GM23248 (cell line): ENCODE results near the gene ARPC2. TPM values are rescaled to one million over a fixed set of nuclear protein-coding genes. Genes with fewer than 3 reads are reported as not detected.

Experiments
- DNase-seq: peaks from one replicate; pipeline ENCODE4 v3.0.0-alpha.2; 2015
- H2AFZ ChIP-seq: fragments of 200-600 bp; sonication (generic); 2 replicates; pipeline ENCODE4 v1.6.1; 2016; ENCODE audit warnings: antibody characterized with exemption
- H3F3A ChIP-seq: fragments of 200-600 bp; sonication (generic); 2 replicates; pipeline ENCODE4 v1.6.1; 2016; ENCODE audit warnings: mild to moderate bottlenecking, antibody characterized with exemption, mixed run types; ENCODE audit not compliant: insufficient read depth
- H3K27ac ChIP-seq: fragments of 200-600 bp; sonication (generic); 2 replicates; pipeline ENCODE4 v1.5.1; 2016; ENCODE audit warnings: mild to moderate bottlenecking
- H3K27me3 ChIP-seq: fragments of 200-600 bp; sonication (generic); replicated peaks from 2 replicates; pipeline ENCODE4 v1.6.1; 2016; ENCODE audit warnings: mild to moderate bottlenecking; ENCODE audit not compliant: insufficient read depth
- H3K36me3 ChIP-seq: fragments of 200-600 bp; sonication (generic); 2 replicates; pipeline ENCODE4 v1.6.1; 2016; ENCODE audit warnings: low read depth, mild to moderate bottlenecking
- H3K4me1 ChIP-seq: fragments of 200-600 bp; sonication (generic); 2 replicates; pipeline ENCODE4 v1.6.1; 2016; ENCODE audit warnings: mild to moderate bottlenecking; ENCODE audit not compliant: insufficient read depth
- H3K4me2 ChIP-seq: fragments of 200-600 bp; sonication (generic); one replicate; pipeline ENCODE4 v1.6.1; 2016; ENCODE audit warnings: mild to moderate bottlenecking; ENCODE audit not compliant: unreplicated experiment
- H3K4me3 ChIP-seq: fragments of 200-600 bp; sonication (generic); 2 replicates; pipeline ENCODE4 v1.5.1; 2016; ENCODE audit warnings: mild to moderate bottlenecking
- H3K79me2 ChIP-seq: fragments of 200-600 bp; sonication (generic); 2 replicates; pipeline ENCODE4 v1.6.1; 2016; ENCODE audit warnings: mild to moderate bottlenecking; ENCODE audit not compliant: insufficient read depth
- H3K9ac ChIP-seq: fragments of 200-600 bp; sonication (generic); 2 replicates; pipeline ENCODE4 v1.6.1; 2016; ENCODE audit warnings: mild to moderate bottlenecking
- H3K9me2 ChIP-seq: fragments of 200-600 bp; sonication (generic); 2 replicates; pipeline ENCODE4 v1.6.1; 2016; ENCODE audit warnings: mixed run types, mild to moderate bottlenecking, moderate library complexity; ENCODE audit not compliant: insufficient read depth
- H3K9me3 ChIP-seq: fragments of 200-600 bp; sonication (generic); one replicate; pipeline ENCODE4 v1.6.1; 2017; ENCODE audit warnings: low read depth
- H4K20me1 ChIP-seq: fragments of 200-600 bp; sonication (generic); 2 replicates; pipeline ENCODE4 v1.6.0; 2016; ENCODE audit not compliant: insufficient read depth
- EZH2 ChIP-seq: fragments of 200-600 bp; sonication (generic); IDR thresholded peaks from 2 replicates; pipeline ENCODE4 v1.6.1; 2018; ENCODE audit warnings: antibody characterized with exemption, mild to moderate bottlenecking; ENCODE audit not compliant: insufficient read depth, poor library complexity, severe bottlenecking
- EZH2phosphoT487 ChIP-seq: fragments of 200-600 bp; sonication (generic); IDR thresholded peaks from 2 replicates; pipeline ENCODE4 v1.6.1; 2018; ENCODE audit warnings: antibody characterized with exemption, moderate library complexity, mild to moderate bottlenecking, low read depth; ENCODE audit not compliant: insufficient read depth
- WGBS, 2 experiments: methylation state at CpG; one replicate each; pipeline ENCODE4 v1.1.6; 2015 to 2017; ENCODE audit warnings: low lambda C conversion rate in 2 of 2, low coverage in 1 of 2; ENCODE audit errors: missing lambda C conversion rate in 2 of 2; 5-methylcytosine and 5-hydroxymethylcytosine counted together
- in situ Hi-C: fragments of 300-500 bp; cut with MboI; formaldehyde crosslinking; loops from 2 replicates; pipeline ENCODE4 v1.15.0; 2020
- polyA plus RNA-seq: library from polyadenylated mRNA; unstranded; fragments of >200 nt; fragmentation: Nextera tagmentation; extraction: Ambion mirVana; gene quantifications from 2 replicates; pipeline ENCODE4 v1.2.1, GENCODE V29; 2016
- total RNA-seq: library from RNA; depleted of rRNA; stranded (reverse); fragments of >200 nt; shearing (Covaris generic); gene quantifications from 2 replicates; pipeline ENCODE4 v1.2.3, GENCODE V29; 2014

Gene ARPC2
- total and polyA plus RNA-seq, 2 experiments from 2014 or later: 644 to 851 TPM

- H3K9me3 ChIP-seq: no peaks in the 10 kb centered on the region
- H3K4me2 ChIP-seq: no peak overlapping the region
- no peaks in the 10 kb centered on the region; the same call in 1 of the 2 replicates for H3K36me3 ChIP-seq
- no peak overlapping the region for H3K9ac ChIP-seq
- H3K27me3 ChIP-seq: no peaks in the 10 kb centered on the region
- H4K20me1 ChIP-seq: no peaks in the 10 kb centered on the region
- no peak overlapping the region for H2AFZ ChIP-seq
- no peak for DNase-seq
- H3K9me2 ChIP-seq: no peaks in the 10 kb centered on the region
- H3K27ac ChIP-seq: no peak overlapping the region
- TF ChIP-seq EZH2 (no peak), EZH2phosphoT487 (no peak)
- in situ Hi-C loops: no loop called here
- WGBS, 2 experiments: 70 to 72% methylated on average over 21 of the region's 22 CpGs
- peaks cover 34% of the 10 kb centered on the region for H3K79me2 ChIP-seq
- H3K4me3 ChIP-seq: no peak overlapping the region
- peaks cover 5% of the 10 kb centered on the region; the same call in 1 of the 2 replicates for H3F3A ChIP-seq
- H3K4me1 ChIP-seq: 0 out of 2 replicates have a peak, but pooled peaks cover 4% of the 10 kb centered on the region
These were observed 48.0 kb downstream of the ARPC2 start for GRCh38 chr2:218264773-218265561.

- Histone ChIP-seq H3K9ac (no peak overlapping the region), H3K36me3 (no peaks in the 10 kb centered on the region; the same call in 1 of the 2 replicates), H3K27ac (no peak overlapping the region), H3K9me2 (no peaks in the 10 kb centered on the region), H3K27me3 (no peaks in the 10 kb centered on the region), H3K4me2 (no peak overlapping the region), H2AFZ (no peak overlapping the region), H3K9me3 (no peaks in the 10 kb centered on the region), H3K79me2 (peaks cover 36% of the 10 kb centered on the region), H4K20me1 (no peaks in the 10 kb centered on the region), H3F3A (no peaks in the 10 kb centered on the region), H3K4me3 (no peak overlapping the region), H3K4me1 (0 out of 2 replicates have a peak, but pooled peaks cover 4% of the 10 kb centered on the region)
- in situ Hi-C loops: no loop called here
- TF ChIP-seq EZH2phosphoT487: no peak
- TF ChIP-seq EZH2: no peak
- 83 to 85% methylated on average over 8 of the region's 8 CpGs for WGBS, 2 experiments
- no peak for DNase-seq
These were observed 48.6 kb downstream of the ARPC2 start for GRCh38 chr2:218265626-218266025.

- Histone ChIP-seq H3K27me3 (no peaks in the 10 kb centered on the region), H3F3A (no peaks in the 10 kb centered on the region), H3K79me2 (peaks cover 44% of the 10 kb centered on the region), H3K4me3 (no peak overlapping the region), H4K20me1 (no peaks in the 10 kb centered on the region), H2AFZ (no peak overlapping the region), H3K9ac (no peak overlapping the region), H3K36me3 (no peaks in the 10 kb centered on the region; the same call in 1 of the 2 replicates), H3K4me2 (no peak overlapping the region), H3K4me1 (peaks cover 9% of the 10 kb centered on the region), H3K27ac (no peak overlapping the region), H3K9me2 (no peaks in the 10 kb centered on the region), H3K9me3 (no peaks in the 10 kb centered on the region)
- 97 to 99% methylated on average over 10 to 15 of the region's 15 CpGs for WGBS, 2 experiments
- DNase-seq: no peak
- in situ Hi-C loops: no loop called here
- TF ChIP-seq EZH2phosphoT487: no peak
- TF ChIP-seq EZH2: no peak
These were observed 49.5 kb downstream of the ARPC2 start for GRCh38 chr2:218266316-218266979.

- H4K20me1 ChIP-seq: no peaks in the 10 kb centered on the region
- no peaks in the 10 kb centered on the region for H3K9me2 ChIP-seq
- no peak overlapping the region for H3K27ac ChIP-seq
- H3K9me3 ChIP-seq: no peaks in the 10 kb centered on the region
- no peak overlapping the region for H3K9ac ChIP-seq
- H3F3A ChIP-seq: no peaks in the 10 kb centered on the region
- peaks cover 52% of the 10 kb centered on the region for H3K79me2 ChIP-seq
- TF ChIP-seq EZH2 (no peak), EZH2phosphoT487 (no peak)
- H3K4me3 ChIP-seq: no peak overlapping the region
- H3K4me1 ChIP-seq: peaks cover 15% of the 10 kb centered on the region
- no peaks in the 10 kb centered on the region for H3K27me3 ChIP-seq
- H3K36me3 ChIP-seq: no peaks in the 10 kb centered on the region; the same call in 1 of the 2 replicates
- in situ Hi-C loops: no loop called here
- no peak for DNase-seq
- 97 to 98% methylated on average over 6 of the region's 6 CpGs for WGBS, 2 experiments
- no peak overlapping the region for H3K4me2 ChIP-seq
- no peak overlapping the region for H2AFZ ChIP-seq
These were observed 50.3 kb downstream of the ARPC2 start for GRCh38 chr2:218267259-218267658.
